HCT116 (cell line): ENCODE data around the gene NHLH1. TPM values are rescaled to one million over a fixed set of nuclear protein-coding genes. Genes with fewer than 3 reads are reported as not detected.

Experiments used
- ATAC-seq: fragments of 200-7000 bp; cut with Tn5 transposase; 2 replicates; pipeline ENCODE4 v1.9.1; 2020; ENCODE audit warnings: mild to moderate bottlenecking, moderate library complexity
- BruUV-seq: library from RNA; stranded (reverse); fragments of 400-500 nt; replicated peaks from 2 replicates; lab custom pipeline; 2021; lab: Mats Ljungman, UMichigan
- CTCF ChIA-PET: fragments of 300-600 bp; sonication (Branson Sonifier 250); formaldehyde crosslinking; loops from one replicate; lab custom pipeline; 2021; ENCODE audit warnings: antibody characterized with exemption; lab: Charles Lee
- POLR2A ChIA-PET: fragments of 300-600, 350-600 bp; sonication (Branson Sonifier 250); formaldehyde crosslinking; loops from one replicate; lab custom pipeline; 2021; ENCODE audit warnings: antibody characterized with exemption; lab: Charles Lee
- RAD21 ChIA-PET, 2 experiments: fragments of 300-600 bp; sonication (Branson Sonifier 250); formaldehyde crosslinking; loops; one replicate each; lab custom pipeline; 2023; ENCODE audit warnings: low total read pairs in 2 of 2; ENCODE audit not compliant: uncharacterized antibody in 2 of 2, unreplicated experiment in 2 of 2, low non-redundant PET in 1 of 2; lab: Charles Lee
- DNase-seq: peaks from one replicate; pipeline ENCODE4 v3.0.0-alpha.2; 2010; ENCODE audit warnings: low read depth, low spot score
- H2AFZ ChIP-seq: fragments of 200-600 bp; shearing (Covaris generic), sonication (generic); 2 replicates; pipeline ENCODE4 v1.6.1; 2017; ENCODE audit warnings: low read depth, mixed run types, mixed read lengths, antibody characterized with exemption, low read length; ENCODE audit not compliant: poor library complexity, severe bottlenecking
- H3K27ac ChIP-seq: 2 replicates; pipeline ENCODE4 v1.5.1; 2012; ENCODE audit warnings: low read depth, low read length
- H3K27me3 ChIP-seq: fragments of 200-600 bp; sonication (generic); 2 replicates; pipeline ENCODE4 v1.6.1; 2016; ENCODE audit warnings: mixed run types, low read length, mixed read lengths; ENCODE audit not compliant: insufficient read depth
- H3K36me3 ChIP-seq, 2 experiments: fragments of 200-500 bp in 1 of 2; fragments of 200-600 bp in 1 of 2; sonication (Bioruptor generic) in 1 of 2; sonication (generic) in 1 of 2; 2 replicates each; pipeline versions ENCODE4 v1.5.1 to v1.6.1; 2014 to 2016; ENCODE audit warnings: low read length in 2 of 2, inconsistent platforms in 1 of 2, mixed read lengths in 1 of 2, mixed run types in 1 of 2; ENCODE audit not compliant: insufficient read depth in 2 of 2, control insufficient read depth in 1 of 2
- H3K4me1 ChIP-seq, 2 experiments: fragments of 200-600 bp in 1 of 2; sonication (generic) in 1 of 2; 2 replicates each; pipeline versions ENCODE4 v1.5.1 to v1.6.1; 2012 to 2017; ENCODE audit warnings: low read length in 2 of 2, inconsistent platforms in 1 of 2, mild to moderate bottlenecking in 1 of 2, mixed read lengths in 1 of 2, mixed run types in 1 of 2, moderate library complexity in 1 of 2; ENCODE audit not compliant: insufficient read depth in 2 of 2, control insufficient read depth in 1 of 2
- H3K4me2 ChIP-seq: fragments of 200-600 bp; sonication (generic); 2 replicates; pipeline ENCODE4 v1.6.1; 2017; ENCODE audit warnings: mixed run types, low read length, mixed read lengths
- H3K4me3 ChIP-seq, 2 experiments: fragments of 200-600 bp in 1 of 2; sonication (generic) in 1 of 2; replicated peaks in 1 of 2; 2 replicates each; pipeline ENCODE4 v1.5.1; 2011 to 2016; ENCODE audit warnings: low read length in 2 of 2, control low read depth in 1 of 2, low read depth in 1 of 2, mild to moderate bottlenecking in 1 of 2, mixed read lengths in 1 of 2, mixed run types in 1 of 2
- H3K79me2 ChIP-seq: fragments of 200-600 bp; sonication (generic); 2 replicates; pipeline ENCODE4 v1.6.1; 2017; ENCODE audit warnings: mild to moderate bottlenecking, mixed run types, low read length, moderate library complexity, mixed read lengths; ENCODE audit not compliant: insufficient read depth
- H3K9ac ChIP-seq: fragments of 200-600 bp; sonication (generic); 2 replicates; pipeline ENCODE4 v1.6.1; 2016; ENCODE audit warnings: low read length, mixed read lengths
- H3K9me2 ChIP-seq: fragments of 200-600 bp; sonication (generic), shearing (Covaris generic); 2 replicates; pipeline ENCODE4 v1.6.1; 2017; ENCODE audit warnings: mixed run types, mild to moderate bottlenecking, moderate library complexity; ENCODE audit not compliant: insufficient read depth
- H3K9me3 ChIP-seq, 2 experiments: fragments of 200-500 bp in 1 of 2; fragments of 200-600 bp in 1 of 2; sonication (Bioruptor generic) in 1 of 2; sonication (generic) in 1 of 2; 2 replicates each; pipeline ENCODE4 v1.6.1; 2014 to 2017; ENCODE audit warnings: low read length in 2 of 2, mixed read lengths in 2 of 2, inconsistent platforms in 1 of 2, low read depth in 1 of 2, mild to moderate bottlenecking in 1 of 2, mixed run types in 1 of 2, moderate library complexity in 1 of 2; ENCODE audit not compliant: control insufficient read depth in 1 of 2, insufficient read depth in 1 of 2
- H4K20me1 ChIP-seq: fragments of 200-600 bp; sonication (generic), shearing (Covaris generic); 2 replicates; pipeline ENCODE4 v1.6.1; 2017; ENCODE audit warnings: mixed run types, mild to moderate bottlenecking, moderate library complexity; ENCODE audit not compliant: insufficient read depth
- CBX3 ChIP-seq: IDR thresholded peaks from 2 replicates; pipeline ENCODE4 v1.6.1; 2012; ENCODE audit warnings: low read depth
- EGR1 ChIP-seq: IDR thresholded peaks from 2 replicates; pipeline ENCODE4 v1.6.1; 2012; ENCODE audit warnings: low read depth
- ELF1 ChIP-seq: IDR thresholded peaks from 2 replicates; pipeline ENCODE4 v1.6.1; 2012; ENCODE audit warnings: low read depth, borderline replicate concordance
- EZH2 ChIP-seq: fragments of 200-600 bp; sonication (generic); IDR thresholded peaks from 2 replicates; pipeline ENCODE4 v1.6.1; 2017; ENCODE audit warnings: antibody characterized with exemption, mixed run types
- EZH2phosphoT487 ChIP-seq: fragments of 200-600 bp; IDR thresholded peaks from 2 replicates; pipeline ENCODE4 v1.6.1; 2018; ENCODE audit warnings: antibody characterized with exemption, borderline replicate concordance
- POLR2A ChIP-seq: IDR thresholded peaks from 2 replicates; pipeline ENCODE4 v1.7.0; 2011; ENCODE audit warnings: borderline replicate concordance; ENCODE audit not compliant: insufficient read depth, insufficient read length; ENCODE audit errors: extremely low read depth
- RAD21 ChIP-seq: IDR thresholded peaks from 2 replicates; pipeline ENCODE4 v1.6.1; 2012; ENCODE audit warnings: low read depth, mild to moderate bottlenecking
- SP1 ChIP-seq: IDR thresholded peaks from 2 replicates; pipeline ENCODE4 v1.6.1; 2012; ENCODE audit warnings: low read depth
- TCF7L2 ChIP-seq: IDR thresholded peaks from 2 replicates; pipeline ENCODE4 v1.7.0; 2011; ENCODE audit warnings: borderline replicate concordance, inconsistent platforms; ENCODE audit not compliant: insufficient read depth, insufficient read length; ENCODE audit errors: extremely low read depth
- ZFX ChIP-seq: fragments of 450-650 bp; IDR thresholded peaks from 2 replicates; pipeline ENCODE4 v1.6.1; 2017
- ZNF274 ChIP-seq: fragments of 200-500 bp; sonication (Bioruptor generic); IDR thresholded peaks from 2 replicates; pipeline ENCODE4 v1.6.1; 2014; ENCODE audit warnings: mild to moderate bottlenecking, low read depth, low read length, inconsistent platforms
- intact Hi-C: fragments of 100-400 bp; cut with micrococcal nuclease; formaldehyde crosslinking; loops from 2 replicates; pipeline ENCODE4 v1.10.0; 2022
- total RNA-seq: library from RNA; stranded (reverse); gene quantifications from one replicate; pipeline ENCODE4 v1.2.1, GENCODE V29; 2021; ENCODE audit not compliant: unreplicated experiment
- TF ChIP-seq, protein P1 (sequence below): IDR thresholded peaks from 2 replicates; pipeline ENCODE4 v1.6.1; 2012
- TF ChIP-seq, protein P2 (sequence below): IDR thresholded peaks from 2 replicates; pipeline ENCODE4 v1.6.1; 2012; ENCODE audit warnings: low read depth
- TF ChIP-seq, protein P3 (sequence below): IDR thresholded peaks from 2 replicates; pipeline ENCODE4 v1.6.1; 2012
- TF ChIP-seq, protein P4 (sequence below): IDR thresholded peaks from 2 replicates; pipeline ENCODE4 v1.6.1; 2011; ENCODE audit warnings: mild to moderate bottlenecking, low read length, moderate library complexity; ENCODE audit not compliant: insufficient replicate concordance; ENCODE audit errors: extremely low read depth
- TF ChIP-seq, protein P5 (sequence below), 3 experiments: fragments of 200-600 bp in 1 of 3; sonication (generic) in 1 of 3; IDR thresholded peaks in 2 of 3; conservative IDR thresholded peaks in 1 of 3; 2 replicates each; pipeline ENCODE4 v1.5.1; 2012 to 2017; ENCODE audit warnings: low read depth in 2 of 3, low read length in 2 of 3, antibody characterized with exemption in 1 of 3, borderline replicate concordance in 1 of 3, control low read depth in 1 of 3, mild to moderate bottlenecking in 1 of 3, mixed read lengths in 1 of 3, mixed run types in 1 of 3, moderate library complexity in 1 of 3; ENCODE audit not compliant: insufficient read depth in 1 of 3

The NHLH1 gene
- total RNA-seq, 1 experiment from 2014 or later: 0.12 TPM

DNA sequence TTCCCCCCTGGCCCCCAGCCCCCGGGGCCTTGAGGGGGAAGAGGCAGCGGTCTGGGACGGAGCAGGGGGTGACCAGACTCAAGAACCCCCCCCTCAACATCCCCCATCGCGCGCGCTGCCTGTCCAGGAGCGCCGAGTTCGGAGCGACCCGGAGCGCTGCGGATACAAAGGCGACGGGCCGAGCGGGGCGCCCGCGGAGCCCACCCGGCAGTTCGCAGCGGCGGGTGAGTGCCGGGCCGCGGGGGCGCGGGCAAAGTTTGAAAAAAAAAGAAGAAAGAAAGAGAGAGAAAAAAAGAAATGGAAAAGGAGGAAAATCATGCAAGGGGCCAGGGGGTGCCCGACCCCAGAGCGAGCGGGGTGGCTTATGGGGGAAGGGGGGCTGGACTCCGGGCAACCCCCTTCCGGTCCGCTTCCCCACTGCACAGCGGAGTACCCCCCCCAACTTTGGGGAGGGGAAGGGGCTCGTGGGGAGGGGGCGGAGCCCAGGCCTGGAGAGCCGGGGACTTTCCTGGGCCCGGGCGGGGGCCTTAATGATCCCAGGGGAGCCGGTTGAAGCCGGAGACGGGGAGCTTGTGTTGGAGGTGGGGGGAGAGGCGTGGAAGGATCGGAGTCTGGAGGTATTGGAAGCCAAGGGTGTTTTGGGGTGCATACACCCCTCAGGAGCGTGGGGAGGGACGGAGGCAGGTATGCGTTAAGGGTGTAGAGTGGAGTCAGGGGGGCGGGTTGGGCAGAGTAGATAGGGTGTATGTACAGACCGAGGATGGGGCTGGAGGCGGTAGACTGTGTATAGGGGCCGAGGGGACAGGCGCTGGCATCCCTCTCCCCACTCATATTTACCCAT is 34.0 kb downstream of the NHLH1 start:
- TF ChIP-seq, protein P1, sequence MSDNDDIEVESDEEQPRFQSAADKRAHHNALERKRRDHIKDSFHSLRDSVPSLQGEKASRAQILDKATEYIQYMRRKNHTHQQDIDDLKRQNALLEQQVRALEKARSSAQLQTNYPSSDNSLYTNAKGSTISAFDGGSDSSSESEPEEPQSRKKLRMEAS: no peak
- TF ChIP-seq SP1 (no peak), ZNF274 (no peak), POLR2A (no peak), RAD21 (no peak), EZH2 (no peak), EZH2phosphoT487 (no peak), EGR1 (no peak), ZFX (no peak), TCF7L2 (no peak), CBX3 (no peak), ELF1 (no peak)
- TF ChIP-seq, protein P2, sequence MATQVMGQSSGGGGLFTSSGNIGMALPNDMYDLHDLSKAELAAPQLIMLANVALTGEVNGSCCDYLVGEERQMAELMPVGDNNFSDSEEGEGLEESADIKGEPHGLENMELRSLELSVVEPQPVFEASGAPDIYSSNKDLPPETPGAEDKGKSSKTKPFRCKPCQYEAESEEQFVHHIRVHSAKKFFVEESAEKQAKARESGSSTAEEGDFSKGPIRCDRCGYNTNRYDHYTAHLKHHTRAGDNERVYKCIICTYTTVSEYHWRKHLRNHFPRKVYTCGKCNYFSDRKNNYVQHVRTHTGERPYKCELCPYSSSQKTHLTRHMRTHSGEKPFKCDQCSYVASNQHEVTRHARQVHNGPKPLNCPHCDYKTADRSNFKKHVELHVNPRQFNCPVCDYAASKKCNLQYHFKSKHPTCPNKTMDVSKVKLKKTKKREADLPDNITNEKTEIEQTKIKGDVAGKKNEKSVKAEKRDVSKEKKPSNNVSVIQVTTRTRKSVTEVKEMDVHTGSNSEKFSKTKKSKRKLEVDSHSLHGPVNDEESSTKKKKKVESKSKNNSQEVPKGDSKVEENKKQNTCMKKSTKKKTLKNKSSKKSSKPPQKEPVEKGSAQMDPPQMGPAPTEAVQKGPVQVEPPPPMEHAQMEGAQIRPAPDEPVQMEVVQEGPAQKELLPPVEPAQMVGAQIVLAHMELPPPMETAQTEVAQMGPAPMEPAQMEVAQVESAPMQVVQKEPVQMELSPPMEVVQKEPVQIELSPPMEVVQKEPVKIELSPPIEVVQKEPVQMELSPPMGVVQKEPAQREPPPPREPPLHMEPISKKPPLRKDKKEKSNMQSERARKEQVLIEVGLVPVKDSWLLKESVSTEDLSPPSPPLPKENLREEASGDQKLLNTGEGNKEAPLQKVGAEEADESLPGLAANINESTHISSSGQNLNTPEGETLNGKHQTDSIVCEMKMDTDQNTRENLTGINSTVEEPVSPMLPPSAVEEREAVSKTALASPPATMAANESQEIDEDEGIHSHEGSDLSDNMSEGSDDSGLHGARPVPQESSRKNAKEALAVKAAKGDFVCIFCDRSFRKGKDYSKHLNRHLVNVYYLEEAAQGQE: no peak
- TF ChIP-seq, protein P3, sequence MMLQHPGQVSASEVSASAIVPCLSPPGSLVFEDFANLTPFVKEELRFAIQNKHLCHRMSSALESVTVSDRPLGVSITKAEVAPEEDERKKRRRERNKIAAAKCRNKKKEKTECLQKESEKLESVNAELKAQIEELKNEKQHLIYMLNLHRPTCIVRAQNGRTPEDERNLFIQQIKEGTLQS: no peak
- TF ChIP-seq, protein P4, sequence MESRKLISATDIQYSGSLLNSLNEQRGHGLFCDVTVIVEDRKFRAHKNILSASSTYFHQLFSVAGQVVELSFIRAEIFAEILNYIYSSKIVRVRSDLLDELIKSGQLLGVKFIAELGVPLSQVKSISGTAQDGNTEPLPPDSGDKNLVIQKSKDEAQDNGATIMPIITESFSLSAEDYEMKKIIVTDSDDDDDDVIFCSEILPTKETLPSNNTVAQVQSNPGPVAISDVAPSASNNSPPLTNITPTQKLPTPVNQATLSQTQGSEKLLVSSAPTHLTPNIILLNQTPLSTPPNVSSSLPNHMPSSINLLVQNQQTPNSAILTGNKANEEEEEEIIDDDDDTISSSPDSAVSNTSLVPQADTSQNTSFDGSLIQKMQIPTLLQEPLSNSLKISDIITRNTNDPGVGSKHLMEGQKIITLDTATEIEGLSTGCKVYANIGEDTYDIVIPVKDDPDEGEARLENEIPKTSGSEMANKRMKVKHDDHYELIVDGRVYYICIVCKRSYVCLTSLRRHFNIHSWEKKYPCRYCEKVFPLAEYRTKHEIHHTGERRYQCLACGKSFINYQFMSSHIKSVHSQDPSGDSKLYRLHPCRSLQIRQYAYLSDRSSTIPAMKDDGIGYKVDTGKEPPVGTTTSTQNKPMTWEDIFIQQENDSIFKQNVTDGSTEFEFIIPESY: no peak
- TF ChIP-seq, protein P5, sequence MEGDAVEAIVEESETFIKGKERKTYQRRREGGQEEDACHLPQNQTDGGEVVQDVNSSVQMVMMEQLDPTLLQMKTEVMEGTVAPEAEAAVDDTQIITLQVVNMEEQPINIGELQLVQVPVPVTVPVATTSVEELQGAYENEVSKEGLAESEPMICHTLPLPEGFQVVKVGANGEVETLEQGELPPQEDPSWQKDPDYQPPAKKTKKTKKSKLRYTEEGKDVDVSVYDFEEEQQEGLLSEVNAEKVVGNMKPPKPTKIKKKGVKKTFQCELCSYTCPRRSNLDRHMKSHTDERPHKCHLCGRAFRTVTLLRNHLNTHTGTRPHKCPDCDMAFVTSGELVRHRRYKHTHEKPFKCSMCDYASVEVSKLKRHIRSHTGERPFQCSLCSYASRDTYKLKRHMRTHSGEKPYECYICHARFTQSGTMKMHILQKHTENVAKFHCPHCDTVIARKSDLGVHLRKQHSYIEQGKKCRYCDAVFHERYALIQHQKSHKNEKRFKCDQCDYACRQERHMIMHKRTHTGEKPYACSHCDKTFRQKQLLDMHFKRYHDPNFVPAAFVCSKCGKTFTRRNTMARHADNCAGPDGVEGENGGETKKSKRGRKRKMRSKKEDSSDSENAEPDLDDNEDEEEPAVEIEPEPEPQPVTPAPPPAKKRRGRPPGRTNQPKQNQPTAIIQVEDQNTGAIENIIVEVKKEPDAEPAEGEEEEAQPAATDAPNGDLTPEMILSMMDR (IDR thresholded peaks at IDR 0.05 in 2 of 3, conservative IDR thresholded peaks at IDR 0.05 in 1 of 3; ENCODE audit: borderline replicate concordance in 1 of 3, insufficient read depth in 1 of 3, low read depth in 2 of 3, low read length in 2 of 3): no peak
- Histone ChIP-seq H3K27me3 (no peaks in the 10 kb centered on the region), H3K9me3 (no peaks in the 10 kb centered on the region), H3K4me3 (no peak overlapping the region), H3K79me2 (no peaks in the 10 kb centered on the region), H3K9ac (no peak overlapping the region), H3K4me1 (peaks cover 0 to 10% of the 10 kb centered on the region in 2 experiments; a peak in 1 of 4 replicates), H3K27ac (no peak overlapping the region), H3K36me3 (no peaks in the 10 kb centered on the region), H3K9me2 (no peaks in the 10 kb centered on the region), H3K4me2 (no peak overlapping the region), H4K20me1 (no peaks in the 10 kb centered on the region), H2AFZ (no peak overlapping the region)
- POLR2A ChIA-PET: no interaction called here
- no TSS peak for BruUV-seq
- intact Hi-C loops: no loop called here
- RAD21 ChIA-PET: no interaction called here
- ATAC-seq (no peak), DNase-seq (no peak)
- CTCF ChIA-PET: no interaction called here
